Smooth muscle cell (in vitro differentiated cells): ENCODE results near the gene SDHB. TPM values are rescaled to one million over a fixed set of nuclear protein-coding genes. Genes with fewer than 3 reads are reported as not detected.

Experiments
- DNase-seq: peaks from one replicate; lab custom pipeline; 2025; ENCODE audit not compliant: unreplicated experiment; lab: John Stamatoyannopoulos, UW
- H2AFZ ChIP-seq: fragments of 200-600 bp; sonication (generic); 2 replicates; pipeline ENCODE4 v1.6.0; 2016; ENCODE audit warnings: antibody characterized with exemption, low read depth, mild to moderate bottlenecking
- H3F3A ChIP-seq: fragments of 200-600 bp; sonication (generic); 2 replicates; pipeline ENCODE4 v1.6.0; 2017; ENCODE audit warnings: antibody characterized with exemption, low read depth
- H3K27ac ChIP-seq: fragments of 200-600 bp; sonication (generic); 2 replicates; pipeline ENCODE4 v1.5.1; 2016; ENCODE audit warnings: low read depth, mild to moderate bottlenecking
- H3K27me3 ChIP-seq: fragments of 200-600 bp; sonication (generic); 2 replicates; pipeline ENCODE4 v1.6.1; 2016; ENCODE audit warnings: low read depth, mild to moderate bottlenecking
- H3K36me3 ChIP-seq: fragments of 200-600 bp; sonication (generic); 2 replicates; pipeline ENCODE4 v1.5.1; 2016; ENCODE audit warnings: low read depth
- H3K4me1 ChIP-seq: fragments of 200-600 bp; sonication (generic); 2 replicates; pipeline ENCODE4 v1.5.1; 2016; ENCODE audit warnings: low read depth
- H3K4me2 ChIP-seq: fragments of 200-600 bp; sonication (generic); 2 replicates; pipeline ENCODE4 v1.6.0; 2016; ENCODE audit warnings: mild to moderate bottlenecking
- H3K4me3 ChIP-seq: fragments of 200-600 bp; sonication (generic); 2 replicates; pipeline ENCODE4 v1.5.1; 2016; ENCODE audit warnings: mild to moderate bottlenecking
- H3K79me2 ChIP-seq: fragments of 200-600 bp; sonication (generic); 2 replicates; pipeline ENCODE4 v1.6.0; 2016; ENCODE audit warnings: low read depth, mild to moderate bottlenecking
- H3K9ac ChIP-seq: fragments of 200-600 bp; sonication (generic); 2 replicates; pipeline ENCODE4 v1.6.0; 2016; ENCODE audit warnings: low read depth
- H3K9me3 ChIP-seq: fragments of 200-600 bp; sonication (generic); replicated peaks from 2 replicates; pipeline ENCODE4 v1.5.1; 2016; ENCODE audit warnings: low read depth
- H4K20me1 ChIP-seq: fragments of 200-600 bp; sonication (generic); 2 replicates; pipeline ENCODE4 v1.6.0; 2016; ENCODE audit warnings: low read depth
- WGBS: methylation state at CpG from one replicate; pipeline ENCODE4 v1.1.7; 2016; ENCODE audit warnings: low lambda C conversion rate; 5-methylcytosine and 5-hydroxymethylcytosine counted together
- polyA plus RNA-seq: library from polyadenylated mRNA; unstranded; fragments of >200 nt; fragmentation: Nextera tagmentation; extraction: Ambion mirVana; gene quantifications from 2 replicates; pipeline ENCODE4 v1.2.1, GENCODE V29; 2016
- total RNA-seq: library from RNA; depleted of rRNA; stranded (reverse); fragments of >200 nt; gene quantifications from 2 replicates; pipeline ENCODE4 v1.2.3, GENCODE V29; 2014
- TF ChIP-seq, protein P1 (sequence below): fragments of 200-600 bp; sonication (generic); IDR thresholded peaks from 2 replicates; pipeline ENCODE4 v1.5.1; 2017; ENCODE audit warnings: borderline replicate concordance, mild to moderate bottlenecking, antibody characterized with exemption; ENCODE audit not compliant: insufficient read depth, poor library complexity, severe bottlenecking

Gene SDHB
- 126 and 174 TPM in 2 replicates for total RNA-seq
- 111 and 123 TPM in 2 replicates for polyA plus RNA-seq

DNA sequence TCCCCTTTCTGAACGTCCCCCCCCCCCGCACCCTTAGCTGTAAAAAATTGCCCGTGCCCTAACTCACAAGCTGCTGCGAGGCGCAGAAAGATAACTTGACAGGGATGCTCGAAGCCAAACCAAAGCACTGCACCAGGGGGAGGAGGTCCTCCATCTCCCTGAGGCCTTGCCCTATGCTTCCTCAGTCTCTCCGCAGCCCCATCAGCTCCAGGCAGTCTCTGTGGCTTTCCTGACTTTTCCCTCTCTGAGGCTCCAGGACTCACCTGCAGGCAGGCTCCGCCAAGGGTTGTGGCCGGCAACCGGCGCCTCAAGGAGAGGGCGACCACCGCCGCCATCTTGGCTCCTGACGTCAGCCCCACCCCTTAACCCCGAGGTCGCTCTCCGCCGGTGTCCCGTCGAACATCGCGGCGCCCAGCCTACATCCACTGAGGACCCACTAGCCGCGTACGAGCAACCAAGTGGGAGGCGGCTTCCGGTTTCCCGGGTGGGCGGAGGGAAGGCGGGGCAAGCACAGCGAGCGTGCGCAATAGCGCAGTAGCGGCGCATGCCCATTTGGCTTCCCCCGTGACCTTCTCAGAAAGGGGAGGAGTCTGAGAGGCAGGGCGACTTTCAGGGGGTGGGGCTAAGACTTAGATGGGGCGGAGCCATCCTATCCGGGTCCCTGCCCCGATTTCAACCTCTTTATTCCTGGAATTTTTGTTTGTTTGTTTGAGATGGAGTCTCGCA, at the start of gene SDHB:
Gene SDHB (minus strand): TSS at position 348 of the 726 bp plus-strand sequence. CDS start 13 bp downstream, at position 335.
- TF ChIP-seq, protein P1, sequence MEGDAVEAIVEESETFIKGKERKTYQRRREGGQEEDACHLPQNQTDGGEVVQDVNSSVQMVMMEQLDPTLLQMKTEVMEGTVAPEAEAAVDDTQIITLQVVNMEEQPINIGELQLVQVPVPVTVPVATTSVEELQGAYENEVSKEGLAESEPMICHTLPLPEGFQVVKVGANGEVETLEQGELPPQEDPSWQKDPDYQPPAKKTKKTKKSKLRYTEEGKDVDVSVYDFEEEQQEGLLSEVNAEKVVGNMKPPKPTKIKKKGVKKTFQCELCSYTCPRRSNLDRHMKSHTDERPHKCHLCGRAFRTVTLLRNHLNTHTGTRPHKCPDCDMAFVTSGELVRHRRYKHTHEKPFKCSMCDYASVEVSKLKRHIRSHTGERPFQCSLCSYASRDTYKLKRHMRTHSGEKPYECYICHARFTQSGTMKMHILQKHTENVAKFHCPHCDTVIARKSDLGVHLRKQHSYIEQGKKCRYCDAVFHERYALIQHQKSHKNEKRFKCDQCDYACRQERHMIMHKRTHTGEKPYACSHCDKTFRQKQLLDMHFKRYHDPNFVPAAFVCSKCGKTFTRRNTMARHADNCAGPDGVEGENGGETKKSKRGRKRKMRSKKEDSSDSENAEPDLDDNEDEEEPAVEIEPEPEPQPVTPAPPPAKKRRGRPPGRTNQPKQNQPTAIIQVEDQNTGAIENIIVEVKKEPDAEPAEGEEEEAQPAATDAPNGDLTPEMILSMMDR, result no peak
- Histone ChIP-seq H3K79me2 (peaks cover 47% of the 10 kb centered on the region), H3F3A (no peaks in the 10 kb centered on the region), H4K20me1 (peaks cover 11% of the 10 kb centered on the region), H3K9me3 (no peaks in the 10 kb centered on the region), H3K4me3 (peak within 1 kb of the TSS; percentile 84), H3K9ac (peak within 1 kb of the TSS; percentile 88), H3K27me3 (no peaks in the 10 kb centered on the region), H3K4me2 (peak within 1 kb of the TSS; percentile 95), H2AFZ (peak within 1 kb of the TSS; percentile 87), H3K4me1 (no peaks in the 10 kb centered on the region), H3K36me3 (no peaks in the 10 kb centered on the region), H3K27ac (peak within 1 kb of the TSS; percentile 75)
- 2% methylated on average over 43 of the region's 44 CpGs for WGBS
- DNase-seq, result peak; percentile 96

DNA sequence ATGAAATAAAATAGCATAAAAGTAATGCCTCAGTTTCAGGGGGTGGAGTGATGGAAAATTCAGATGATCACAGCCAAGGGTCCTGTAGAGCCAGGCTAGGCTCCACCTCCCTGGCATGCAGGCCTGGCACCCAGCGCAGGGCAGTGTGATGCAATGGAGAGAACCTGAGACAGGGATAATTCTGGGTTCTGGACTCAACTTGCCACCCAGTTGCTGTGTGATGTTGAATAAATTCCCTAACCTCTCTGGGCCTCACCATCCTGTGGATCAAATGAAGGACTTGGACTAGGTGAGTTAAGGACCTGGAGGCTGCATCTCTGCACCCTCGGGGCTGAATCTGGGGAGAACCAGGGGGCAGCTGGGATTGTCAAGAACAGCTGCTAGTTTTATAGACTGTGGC, 48.4 kb upstream of the SDHB start:
- WGBS, result 79% methylated on average over 2 of the region's 2 CpGs

GRCh38 chr1:17101261-17101660, 47.4 kb upstream of the SDHB start:
- WGBS, result 84% methylated on average over 4 of the region's 4 CpGs
- no peaks in the 10 kb centered on the region for H3K79me2 ChIP-seq
- H3K36me3 ChIP-seq, result no peaks in the 10 kb centered on the region
- no peak overlapping the region for H2AFZ ChIP-seq
- TF ChIP-seq, protein P1, result no peak
- H3K4me2 ChIP-seq, result no peak overlapping the region
- H3K27me3 ChIP-seq, result no peaks in the 10 kb centered on the region
- no peak for DNase-seq
- no peaks in the 10 kb centered on the region for H3F3A ChIP-seq
- H3K27ac ChIP-seq, result no peak overlapping the region
- H3K9ac ChIP-seq, result no peak overlapping the region
- H3K4me3 ChIP-seq, result no peak overlapping the region
- H3K4me1 ChIP-seq, result no peaks in the 10 kb centered on the region
- H3K9me3 ChIP-seq, result no peaks in the 10 kb centered on the region
- no peaks in the 10 kb centered on the region for H4K20me1 ChIP-seq

More for the DNA sequence above, 48.4 kb upstream of the SDHB start:
- H3K4me3 ChIP-seq, result no peak overlapping the region
- no peak overlapping the region for H3K27ac ChIP-seq
- H3K9ac ChIP-seq, result no peak overlapping the region
- H3K4me1 ChIP-seq, result no peaks in the 10 kb centered on the region
- H4K20me1 ChIP-seq, result no peaks in the 10 kb centered on the region
- TF ChIP-seq, protein P1, result no peak
- no peaks in the 10 kb centered on the region for H3K9me3 ChIP-seq
- no peaks in the 10 kb centered on the region for H3K27me3 ChIP-seq
- H3K79me2 ChIP-seq, result no peaks in the 10 kb centered on the region
- H3K36me3 ChIP-seq, result no peaks in the 10 kb centered on the region
- no peak overlapping the region for H3K4me2 ChIP-seq
- H2AFZ ChIP-seq, result no peak overlapping the region
- H3F3A ChIP-seq, result no peaks in the 10 kb centered on the region
- DNase-seq, result no peak
